ENCODE results near the gene IMMT. TPM values are rescaled to one million over a fixed set of nuclear protein-coding genes. Genes with fewer than 3 reads are reported as not detected.

IMMT gene
- total and polyA plus RNA-seq, 2 of the 8 experiments (the other 6 are each of a cell fraction or from before 2014, with no cell fraction given): 37.7 to 103 TPM

DNA sequence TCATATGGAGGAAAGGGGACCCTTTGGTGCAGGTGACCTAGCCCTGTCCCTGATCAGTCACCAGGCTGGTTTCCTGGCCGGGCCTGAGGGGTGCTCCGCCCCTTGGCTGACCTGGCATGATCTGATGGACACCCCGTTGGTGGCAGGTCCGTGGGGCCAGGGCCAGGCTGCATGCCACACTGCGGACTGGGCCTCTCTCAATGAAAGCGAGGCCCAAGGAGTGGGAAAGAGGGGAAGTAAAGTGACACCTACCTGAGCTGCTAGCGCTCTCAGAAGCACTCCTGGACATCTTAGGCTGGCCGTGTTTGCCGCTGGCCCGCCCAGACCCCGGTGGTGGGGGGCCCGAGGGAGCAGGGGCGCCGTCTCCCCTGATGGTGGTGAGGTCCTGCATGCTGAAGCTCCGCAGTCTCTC, 37.1 kb upstream of the IMMT start:
- Histone ChIP-seq H2BK20ac (ENCODE audit: low read length) (no peak overlapping the region), H4K20me1 (replicated peaks in 1 of 2; ENCODE audit: control insufficient read depth in 1 of 2, insufficient read depth in 2 of 2, low read length in 2 of 2) (no peaks in the 10 kb centered on the region), H3K79me1 (ENCODE audit: low read depth, low read length) (no peaks in the 10 kb centered on the region), H3K9ac (replicated peaks in 1 of 4; ENCODE audit: extremely low read depth in 1 of 4, low read depth in 3 of 4, low read length in 3 of 4) (no peak overlapping the region), H3K27ac (ENCODE audit: low read depth, low read length) (no peak overlapping the region), H3K18ac (ENCODE audit: extremely low read depth, low read length) (no peak overlapping the region), H3K56ac (replicated peaks; ENCODE audit: insufficient read length, low read depth, low read length) (no peak overlapping the region), H4K5ac (ENCODE audit: insufficient read length, low read depth, low read length) (no peak overlapping the region), H3K23ac (ENCODE audit: insufficient read length) (no peak overlapping the region), H3K79me2 (ENCODE audit: control insufficient read depth in 1 of 2, insufficient read depth in 2 of 2, low read length in 2 of 2) (no peaks in the 10 kb centered on the region), H3K36me3 (ENCODE audit: control insufficient read depth in 2 of 4, insufficient read depth in 4 of 4, low read length in 3 of 4) (no peaks in the 10 kb centered on the region), H3K4me1 (replicated peaks in 1 of 4; ENCODE audit: control insufficient read depth in 3 of 4, insufficient read depth in 4 of 4, low read length in 3 of 4) (no peaks in the 10 kb centered on the region; a peak in 1 of 7 replicates), H2BK120ac (replicated peaks; ENCODE audit: low read depth, low read length) (no peak overlapping the region), H2AFZ (ENCODE audit: low read length) (no peak overlapping the region), H3K4me2 (ENCODE audit: insufficient read depth in 1 of 2, low read depth in 2 of 2, low read length in 2 of 2) (no peak overlapping the region), H3K14ac (ENCODE audit: insufficient read length) (no peak overlapping the region), H2BK5ac (ENCODE audit: low read depth, low read length) (no peak overlapping the region), H2BK12ac (ENCODE audit: low read depth, low read length) (no peak overlapping the region), H3K23me2 (ENCODE audit: low read depth, low read length) (no peaks in the 10 kb centered on the region), H2AK5ac (ENCODE audit: low read depth, low read length) (no peak overlapping the region), H3K4me3 (ENCODE audit: extremely low read depth in 1 of 4, insufficient read depth in 2 of 4, low read depth in 3 of 4, low read length in 4 of 4) (no peak overlapping the region), H3K9me3 (ENCODE audit: insufficient read depth in 2 of 2, low read depth in 1 of 2, low read length in 1 of 2) (no peaks in the 10 kb centered on the region), H3K27me3 (replicated peaks in 1 of 4; ENCODE audit: control insufficient read depth in 3 of 4, extremely low read depth in 1 of 4, insufficient read depth in 3 of 4, low read length in 3 of 4) (no peaks in the 10 kb centered on the region), H4K91ac (replicated peaks; ENCODE audit: insufficient read length, low read length) (no peak overlapping the region), H4K8ac (ENCODE audit: extremely low read depth, insufficient read depth, low read length) (no peak overlapping the region), H2BK15ac (ENCODE audit: low read length) (peak overlapping the region; percentile 95; the same call in 1 of the 2 replicates), H3K4ac (replicated peaks; ENCODE audit: insufficient read length, low read depth, low read length) (no peak overlapping the region)
- FAIRE-seq (no peak), DNase-seq (ENCODE audit: low read depth in 1 of 2, low spot score in 2 of 2) (no peak)
- ChIA-PET CTCF (ENCODE audit: partially characterized antibody) (interaction anchor here (1.2 to 1.7 kb wide), 4 partner anchors 9 to 16 kb away, joined by 3 to 7 read pairs (median 6); no protein-coding TSS in a partner anchor), POLR2A (ENCODE audit: partially characterized antibody) (no interaction called here)
- 95% methylated on average over 15 of the region's 15 CpGs; no CpG with 5 or more reads in 1 of the 2 experiments for WGBS, 2 experiments (ENCODE audit: extremely low coverage in 1 of 2, insufficient coverage in 1 of 2, insufficient read length in 1 of 2, insufficient replicate concordance in 2 of 2, low coverage in 1 of 2, low lambda C conversion rate in 2 of 2, missing lambda C conversion rate in 1 of 2)
- TF ChIP-seq CTBP2 (IDR thresholded peaks at IDR 0.05; ENCODE audit: borderline replicate concordance, insufficient read depth, insufficient read length, low read length): no peak
- no peak for TF ChIP-seq EP300 (IDR thresholded peaks at IDR 0.05; ENCODE audit: borderline replicate concordance in 1 of 2, low read depth in 2 of 2, low read length in 2 of 2)
- no peak for TF ChIP-seq RAD21 (IDR thresholded peaks at IDR 0.05 in 1 of 2, conservative IDR thresholded peaks at IDR 0.05 in 1 of 2; ENCODE audit: low read depth in 2 of 2, low read length in 2 of 2)
- no peak for TF ChIP-seq NANOG (IDR thresholded peaks at IDR 0.05; ENCODE audit: insufficient read depth, low read depth, low read length, poor library complexity, severe bottlenecking)
- no peak for TF ChIP-seq CHD1 (IDR thresholded peaks at IDR 0.05; ENCODE audit: low read depth, low read length)
- TF ChIP-seq SRF (IDR thresholded peaks at IDR 0.05; ENCODE audit: low read depth, low read length): no peak
- TF ChIP-seq RFX5 (IDR thresholded peaks at IDR 0.05; ENCODE audit: borderline replicate concordance, low read depth, low read length): no peak
- TF ChIP-seq, protein P1, sequence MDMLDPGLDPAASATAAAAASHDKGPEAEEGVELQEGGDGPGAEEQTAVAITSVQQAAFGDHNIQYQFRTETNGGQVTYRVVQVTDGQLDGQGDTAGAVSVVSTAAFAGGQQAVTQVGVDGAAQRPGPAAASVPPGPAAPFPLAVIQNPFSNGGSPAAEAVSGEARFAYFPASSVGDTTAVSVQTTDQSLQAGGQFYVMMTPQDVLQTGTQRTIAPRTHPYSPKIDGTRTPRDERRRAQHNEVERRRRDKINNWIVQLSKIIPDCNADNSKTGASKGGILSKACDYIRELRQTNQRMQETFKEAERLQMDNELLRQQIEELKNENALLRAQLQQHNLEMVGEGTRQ (IDR thresholded peaks at IDR 0.05; ENCODE audit: low read length): no peak
- TF ChIP-seq JUND (IDR thresholded peaks at IDR 0.05; ENCODE audit: low read length): no peak

Data from H1 (cell line).